ENCODE results near the gene CYB5R2.
"Not testable (repeated sequence)": the region's sequence is repeated elsewhere in the genome, so short reads cannot be mapped to it uniquely, and the experiment has no call there.

The CYB5R2 gene

GRCh38 chr11:7668464-7668863, 4.8 kb downstream of the CYB5R2 start:
- no peak for DNase-seq

- no peak for DNase-seq
These were observed 5.8 kb downstream of the CYB5R2 start for GRCh38 chr11:7667460-7667859.

- DNase-seq: no peak
These were observed 6.9 kb downstream of the CYB5R2 start for GRCh38 chr11:7666292-7666866.

- DNase-seq: peak; percentile 84
These were observed 7.6 kb downstream of the CYB5R2 start for GRCh38 chr11:7665473-7666291.

- DNase-seq: no peak
These were observed 8.4 kb downstream of the CYB5R2 start for GRCh38 chr11:7664867-7665266.

- not testable (repeated sequence) for DNase-seq
These were observed 9.8 kb downstream of the CYB5R2 start for GRCh38 chr11:7663531-7663930.

GRCh38 chr11:7657306-7658025, 15.8 kb downstream of the CYB5R2 start:
- no peak for DNase-seq

GRCh38 chr11:7656704-7657103, 16.6 kb downstream of the CYB5R2 start:
- DNase-seq: no peak

- no peak for DNase-seq
These were observed 17.8 kb downstream of the CYB5R2 start for GRCh38 chr11:7655253-7656217.

- DNase-seq: no peak
These were observed 19.1 kb downstream of the CYB5R2 start for GRCh38 chr11:7654195-7654705.

GRCh38 chr11:7651700-7652099, 21.6 kb downstream of the CYB5R2 start:
- DNase-seq: no peak

GRCh38 chr11:7651140-7651551, 22.2 kb downstream of the CYB5R2 start:
- no peak for DNase-seq

GRCh38 chr11:7648264-7648663, 25.0 kb downstream of the CYB5R2 start:
- DNase-seq: no peak

GRCh38 chr11:7646866-7647265, 26.4 kb downstream of the CYB5R2 start:
- no peak for DNase-seq

GRCh38 chr11:7645206-7645605, 28.1 kb downstream of the CYB5R2 start:
- DNase-seq: no peak

GRCh38 chr11:7643314-7643713, 30.0 kb downstream of the CYB5R2 start:
- no peak for DNase-seq

GRCh38 chr11:7642747-7643146, 30.6 kb downstream of the CYB5R2 start:
- no peak for DNase-seq

- DNase-seq: no peak
These were observed 32.5 kb downstream of the CYB5R2 start for GRCh38 chr11:7640816-7641215.

- no peak for DNase-seq
These were observed 33.7 kb downstream of the CYB5R2 start for GRCh38 chr11:7639643-7640025.

GRCh38 chr11:7638710-7639642, 34.3 kb downstream of the CYB5R2 start:
- DNase-seq: no peak

GRCh38 chr11:7637447-7638157, 35.7 kb downstream of the CYB5R2 start:
- no peak for DNase-seq
